HCT116 (cell line): ENCODE data around the gene CNTN2.

Experiments used
- ATF3 ChIP-seq: IDR thresholded peaks from 2 replicates; pipeline ENCODE4 v1.6.1; 2012
- EZH2phosphoT487 ChIP-seq: fragments of 200-600 bp; IDR thresholded peaks from 2 replicates; pipeline ENCODE4 v1.6.1; 2018; ENCODE audit warnings: antibody characterized with exemption, borderline replicate concordance
- MAX ChIP-seq: IDR thresholded peaks from 2 replicates; pipeline ENCODE4 v1.6.1; 2012
- POLR2A ChIP-seq: IDR thresholded peaks from 2 replicates; pipeline ENCODE4 v1.7.0; 2011; ENCODE audit warnings: borderline replicate concordance; ENCODE audit not compliant: insufficient read depth, insufficient read length; ENCODE audit errors: extremely low read depth
- POLR2AphosphoS5 ChIP-seq: IDR thresholded peaks from 2 replicates; pipeline ENCODE4 v1.6.1; 2011; ENCODE audit warnings: mild to moderate bottlenecking, low read depth, low read length, moderate library complexity
- RAD21 ChIP-seq: IDR thresholded peaks from 2 replicates; pipeline ENCODE4 v1.6.1; 2012; ENCODE audit warnings: low read depth, mild to moderate bottlenecking
- SRF ChIP-seq: IDR thresholded peaks from 2 replicates; pipeline ENCODE4 v1.6.1; 2012; ENCODE audit warnings: low read depth
- TCF7L2 ChIP-seq: IDR thresholded peaks from 2 replicates; pipeline ENCODE4 v1.7.0; 2011; ENCODE audit warnings: borderline replicate concordance, inconsistent platforms; ENCODE audit not compliant: insufficient read depth, insufficient read length; ENCODE audit errors: extremely low read depth
- YY1 ChIP-seq: IDR thresholded peaks from 2 replicates; pipeline ENCODE4 v1.6.1; 2011; ENCODE audit warnings: low read length, low read depth, moderate library complexity, mild to moderate bottlenecking; ENCODE audit not compliant: insufficient replicate concordance; ENCODE audit errors: extremely low read depth
- TF ChIP-seq, protein P1 (sequence below), 3 experiments: fragments of 200-600 bp in 1 of 3; sonication (generic) in 1 of 3; IDR thresholded peaks in 2 of 3; conservative IDR thresholded peaks in 1 of 3; 2 replicates each; pipeline ENCODE4 v1.5.1; 2012 to 2017; ENCODE audit warnings: low read depth in 2 of 3, low read length in 2 of 3, antibody characterized with exemption in 1 of 3, borderline replicate concordance in 1 of 3, control low read depth in 1 of 3, mild to moderate bottlenecking in 1 of 3, mixed read lengths in 1 of 3, mixed run types in 1 of 3, moderate library complexity in 1 of 3; ENCODE audit not compliant: insufficient read depth in 1 of 3

DNA sequence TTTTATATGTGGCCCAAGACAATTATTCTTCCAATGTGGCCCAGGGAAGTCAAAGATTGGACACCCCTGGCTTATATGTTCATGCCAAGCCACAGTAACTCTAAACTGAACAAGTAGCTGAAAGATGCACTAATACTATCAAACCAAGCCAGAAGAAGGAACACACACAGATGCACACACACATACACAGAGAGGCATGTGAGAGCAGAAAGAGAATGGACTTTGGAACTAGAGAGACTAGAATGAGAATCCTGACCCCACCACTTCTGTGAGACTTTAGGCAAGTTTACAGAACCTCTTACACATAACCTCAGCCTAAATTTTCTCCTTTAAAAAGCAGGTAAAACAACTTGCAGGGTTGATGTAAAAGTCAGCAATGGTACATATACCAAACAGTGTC, 52.4 kb downstream of the CNTN2 start:
- TF ChIP-seq POLR2A (no peak), YY1 (no peak), RAD21 (no peak), POLR2AphosphoS5 (no peak), ATF3 (no peak), MAX (no peak), EZH2phosphoT487 (no peak), SRF (no peak), TCF7L2 (no peak)
- TF ChIP-seq, protein P1, sequence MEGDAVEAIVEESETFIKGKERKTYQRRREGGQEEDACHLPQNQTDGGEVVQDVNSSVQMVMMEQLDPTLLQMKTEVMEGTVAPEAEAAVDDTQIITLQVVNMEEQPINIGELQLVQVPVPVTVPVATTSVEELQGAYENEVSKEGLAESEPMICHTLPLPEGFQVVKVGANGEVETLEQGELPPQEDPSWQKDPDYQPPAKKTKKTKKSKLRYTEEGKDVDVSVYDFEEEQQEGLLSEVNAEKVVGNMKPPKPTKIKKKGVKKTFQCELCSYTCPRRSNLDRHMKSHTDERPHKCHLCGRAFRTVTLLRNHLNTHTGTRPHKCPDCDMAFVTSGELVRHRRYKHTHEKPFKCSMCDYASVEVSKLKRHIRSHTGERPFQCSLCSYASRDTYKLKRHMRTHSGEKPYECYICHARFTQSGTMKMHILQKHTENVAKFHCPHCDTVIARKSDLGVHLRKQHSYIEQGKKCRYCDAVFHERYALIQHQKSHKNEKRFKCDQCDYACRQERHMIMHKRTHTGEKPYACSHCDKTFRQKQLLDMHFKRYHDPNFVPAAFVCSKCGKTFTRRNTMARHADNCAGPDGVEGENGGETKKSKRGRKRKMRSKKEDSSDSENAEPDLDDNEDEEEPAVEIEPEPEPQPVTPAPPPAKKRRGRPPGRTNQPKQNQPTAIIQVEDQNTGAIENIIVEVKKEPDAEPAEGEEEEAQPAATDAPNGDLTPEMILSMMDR (IDR thresholded peaks at IDR 0.05 in 2 of 3, conservative IDR thresholded peaks at IDR 0.05 in 1 of 3; ENCODE audit: borderline replicate concordance in 1 of 3, insufficient read depth in 1 of 3, low read depth in 2 of 3, low read length in 2 of 3), result no peak
